CD4-positive, alpha-beta T cell treated with Interleukin-21 for 1 hour (primary cell): Measurements from ENCODE around the gene USP46.

Experiments used
- DNase-seq: peaks from one replicate; pipeline ENCODE4 v3.0.0-alpha.2; 2020

The USP46 gene

DNA sequence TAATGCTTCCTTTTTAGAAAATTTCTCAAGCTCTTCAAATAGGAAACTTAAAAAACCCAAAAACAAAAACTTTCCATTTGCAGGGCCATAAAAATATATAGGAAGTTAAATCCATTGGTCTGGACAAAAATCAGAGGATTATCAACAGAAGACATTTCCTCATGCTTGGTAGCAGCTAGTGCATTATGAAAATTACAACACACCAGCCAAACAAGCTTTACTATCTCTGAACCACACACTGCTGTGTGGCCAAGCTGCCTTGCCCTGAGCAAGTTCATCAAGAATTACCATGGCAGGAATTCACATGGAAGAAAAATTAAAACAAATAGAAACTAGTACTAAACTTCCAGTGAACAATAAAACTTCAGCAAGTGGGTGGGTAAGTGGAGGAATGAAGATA is 3.6 kb downstream of the USP46 start:
- no peak for DNase-seq

GRCh38 chr4:52651996-52652672 is 7.0 kb downstream of the USP46 start:
- no peak for DNase-seq

GRCh38 chr4:52648836-52649235 is 10.3 kb downstream of the USP46 start:
- no peak for DNase-seq

GRCh38 chr4:52646741-52647140 is 12.4 kb downstream of the USP46 start:
- no peak for DNase-seq

GRCh38 chr4:52646096-52646495 is 13.0 kb downstream of the USP46 start:
- no peak for DNase-seq

GRCh38 chr4:52645300-52645699 is 13.8 kb downstream of the USP46 start:
- DNase-seq = no peak

GRCh38 chr4:52643785-52644244 is 15.3 kb downstream of the USP46 start:
- no peak for DNase-seq

- DNase-seq = no peak
These were observed 15.9 kb downstream of the USP46 start for GRCh38 chr4:52643190-52643589.

DNA sequence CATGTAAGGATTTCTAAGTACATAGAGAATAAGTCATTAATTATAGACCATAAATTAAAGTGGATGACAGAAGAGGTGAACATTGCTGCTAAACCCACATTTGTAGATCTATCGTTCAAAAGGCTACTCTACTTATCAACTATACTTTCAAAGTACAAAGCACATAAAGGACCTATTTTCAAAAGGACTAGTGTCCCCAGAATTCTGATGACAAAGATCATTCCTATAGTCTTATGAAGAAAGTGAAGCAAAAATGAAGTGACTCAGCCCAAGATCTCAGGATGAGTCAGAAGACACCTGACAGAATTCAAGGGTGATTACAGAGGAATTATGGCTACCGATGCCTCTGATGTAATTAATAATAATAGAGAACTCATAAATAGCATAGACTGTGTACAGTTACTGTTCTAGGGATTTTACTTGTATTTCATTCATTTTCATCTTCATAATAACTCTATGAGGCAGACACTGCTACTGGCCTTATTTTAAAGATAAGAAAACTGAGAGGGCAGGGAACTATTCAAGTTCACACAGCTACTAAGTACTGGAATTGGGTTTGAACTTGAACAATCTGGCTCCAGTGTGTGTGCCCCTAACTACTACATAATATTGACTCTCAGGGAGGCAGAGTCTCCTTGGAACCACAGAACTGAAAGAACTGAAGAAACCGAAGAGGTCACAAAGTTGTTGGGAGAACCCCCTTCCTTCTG is 17.1 kb downstream of the USP46 start:
- DNase-seq = no peak

- DNase-seq = no peak
These were observed 18.1 kb downstream of the USP46 start for GRCh38 chr4:52640808-52641565.

DNA sequence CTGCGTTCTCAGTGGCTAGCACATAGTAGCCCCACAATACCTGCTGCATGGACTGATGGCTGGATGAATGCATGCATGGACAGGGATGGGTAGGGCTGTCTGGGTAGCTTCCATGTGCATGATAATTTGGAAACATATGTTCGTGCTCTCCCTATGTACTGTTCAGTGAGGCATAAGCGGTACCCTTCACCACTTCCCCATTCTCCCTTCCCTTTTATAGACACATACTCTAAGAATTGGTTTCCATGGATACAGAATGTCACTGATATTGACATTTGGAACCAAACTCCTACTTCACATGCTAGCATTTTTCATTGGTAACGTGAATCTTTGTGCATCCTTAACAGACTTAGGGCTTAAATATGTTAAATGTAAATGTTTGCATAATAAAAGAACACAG is 20.4 kb downstream of the USP46 start:
- DNase-seq = no peak

- DNase-seq = no peak
These were observed 22.0 kb downstream of the USP46 start for GRCh38 chr4:52637116-52637515.

DNA sequence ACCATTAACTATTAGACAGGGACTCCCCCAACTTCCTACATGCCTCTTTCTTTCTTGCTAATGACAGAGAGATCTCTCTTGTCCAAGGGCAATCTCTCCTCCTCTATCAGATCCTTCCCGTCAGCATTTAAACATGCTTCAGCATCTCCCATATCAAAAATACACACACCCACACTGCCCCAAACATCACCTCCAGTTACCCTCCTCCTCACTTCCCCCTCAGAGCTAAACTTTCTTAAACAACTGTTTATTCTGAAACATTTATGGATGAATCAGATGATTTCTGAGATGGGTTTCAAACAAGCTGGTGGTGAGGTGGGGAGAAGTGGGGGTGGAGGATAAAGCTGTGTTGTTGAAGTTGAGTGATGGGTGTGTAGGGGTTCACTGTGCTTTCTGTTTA is 23.5 kb downstream of the USP46 start:
- no peak for DNase-seq

- no peak for DNase-seq
These were observed 24.0 kb downstream of the USP46 start for GRCh38 chr4:52635130-52635529.

GRCh38 chr4:52633846-52634245 is 25.3 kb downstream of the USP46 start:
- DNase-seq = no peak

GRCh38 chr4:52628974-52629373 is 30.1 kb downstream of the USP46 start:
- DNase-seq = no peak

DNA sequence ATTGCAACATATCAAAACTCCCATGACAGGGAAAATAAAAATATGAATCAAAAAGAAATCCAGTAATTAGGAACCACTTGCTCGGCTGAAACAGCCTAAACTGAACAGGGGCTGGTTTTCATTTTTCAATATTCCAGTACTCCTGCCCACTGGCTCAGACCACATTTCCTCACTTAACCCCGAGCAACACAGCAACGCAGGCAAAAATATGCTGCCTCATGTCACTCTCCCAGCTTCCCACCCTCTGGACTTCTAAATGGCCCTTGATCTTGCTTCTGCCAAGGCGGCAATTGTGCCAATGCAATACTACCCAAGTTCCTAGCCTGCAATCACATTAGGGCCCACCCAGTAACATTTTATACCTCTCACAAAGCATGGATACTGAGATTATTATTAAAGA is 30.6 kb downstream of the USP46 start:
- DNase-seq = no peak

DNA sequence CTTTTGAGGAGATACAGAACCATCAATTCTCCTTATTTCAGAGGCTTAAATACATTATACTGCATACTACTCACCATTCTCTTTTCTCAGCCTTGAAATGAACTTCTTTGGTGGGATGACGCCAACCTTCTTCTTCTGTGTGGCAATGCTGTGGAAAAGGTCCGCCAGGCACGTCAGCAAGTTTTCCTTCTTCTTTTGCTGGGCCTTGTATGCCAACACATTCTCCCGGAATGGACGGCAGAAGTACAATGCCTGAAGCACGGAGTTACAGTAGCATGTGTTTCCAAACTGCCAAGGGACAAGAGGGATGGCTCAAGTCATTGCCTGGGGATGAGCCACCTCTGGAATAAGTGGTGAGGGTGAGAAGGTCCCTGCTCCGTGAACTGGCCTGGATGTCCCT is 31.2 kb downstream of the USP46 start:
- no peak for DNase-seq

- no peak for DNase-seq
These were observed 33.9 kb downstream of the USP46 start for GRCh38 chr4:52625216-52625615.

GRCh38 chr4:52622564-52622963 is 36.5 kb downstream of the USP46 start:
- DNase-seq = no peak

GRCh38 chr4:52621567-52621966 is 37.5 kb downstream of the USP46 start:
- no peak for DNase-seq

GRCh38 chr4:52619591-52619931 is 39.5 kb downstream of the USP46 start:
- DNase-seq = no peak

DNA sequence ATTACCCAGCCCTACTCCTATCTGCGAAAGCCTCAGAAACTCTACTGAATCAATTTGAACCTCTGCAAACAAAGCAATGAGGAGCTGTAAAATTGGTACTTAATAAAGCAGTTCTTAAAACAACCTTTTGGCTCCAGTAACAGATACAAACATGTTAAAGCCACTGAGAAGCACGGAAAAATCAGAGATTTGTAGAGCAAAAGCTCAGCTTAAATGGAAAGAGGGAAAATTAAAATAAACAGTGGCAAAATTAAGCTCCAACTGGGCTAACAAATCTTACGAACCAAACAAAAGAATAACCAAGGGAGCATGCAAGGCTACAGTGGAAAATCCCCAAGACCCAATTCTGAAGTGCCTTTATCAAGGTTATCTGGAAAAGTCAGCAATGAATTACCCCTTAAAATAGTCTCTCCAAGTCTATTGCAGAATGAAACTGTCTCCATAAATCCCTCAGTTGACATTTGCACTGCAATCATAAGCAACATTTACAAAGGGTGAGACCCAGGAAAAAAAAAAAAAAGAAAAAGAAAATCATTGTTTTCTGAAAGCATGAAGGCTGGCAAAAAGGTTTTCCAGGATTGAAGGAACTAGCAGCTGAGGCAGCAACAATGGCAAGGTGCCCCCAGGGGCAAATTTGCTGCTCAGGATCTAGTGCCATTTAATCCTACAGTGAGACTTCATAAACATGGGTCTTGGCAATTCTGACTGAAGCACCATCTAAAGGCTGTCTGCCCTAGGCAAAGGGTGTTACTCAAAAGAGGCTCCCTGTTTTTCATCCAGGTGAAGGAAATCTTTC is 40.1 kb downstream of the USP46 start:
- no peak for DNase-seq
